HL-60 (cell line): ENCODE results near the gene LDLR.
A peak's percentile ranks its signal among the peaks of the same experiment; 100 is the strongest.
"Not testable (repeated sequence)": the region's sequence is repeated elsewhere in the genome, so short reads cannot be mapped to it uniquely, and the experiment has no call there.

Experiments
- DNase-seq, 2 experiments: peaks; one replicate each; pipeline ENCODE4 v3.0.0-alpha.2; 2010 to 2020; ENCODE audit warnings: low read depth in 1 of 2, low spot score in 1 of 2
- H3K27ac ChIP-seq: fragments of 250-450 bp; sonication (Bioruptor Pico); replicated peaks from 2 replicates; pipeline ENCODE4 v1.5.1; 2020; ENCODE audit warnings: mild to moderate bottlenecking, moderate library complexity
- H3K27me3 ChIP-seq: fragments of 250-450 bp; sonication (Bioruptor Pico); 2 replicates; pipeline ENCODE4 v1.5.1; 2021; ENCODE audit warnings: mild to moderate bottlenecking, moderate library complexity; ENCODE audit not compliant: insufficient read depth, poor library complexity, severe bottlenecking
- H3K4me3 ChIP-seq: replicated peaks from 2 replicates; pipeline ENCODE4 v1.5.1; 2011; ENCODE audit warnings: mild to moderate bottlenecking, control low read depth, low read length; ENCODE audit not compliant: insufficient read depth
- GABPA ChIP-seq: IDR thresholded peaks from 2 replicates; pipeline ENCODE4 v1.6.1; 2012; ENCODE audit warnings: low read depth
- POLR2AphosphoS5 ChIP-seq: IDR thresholded peaks from 2 replicates; pipeline ENCODE4 v1.6.1; 2012; ENCODE audit warnings: low read depth
- SPI1 ChIP-seq: IDR thresholded peaks from 2 replicates; pipeline ENCODE4 v1.6.1; 2012; ENCODE audit warnings: low read depth, mild to moderate bottlenecking, borderline replicate concordance
- TF ChIP-seq, protein P1 (sequence below): IDR thresholded peaks from one replicate; pipeline ENCODE4 v1.5.1; 2011; ENCODE audit warnings: low read length, control low read depth, inconsistent platforms; ENCODE audit not compliant: insufficient read depth
- TF ChIP-seq, protein P2 (sequence below): IDR thresholded peaks from 2 replicates; pipeline ENCODE4 v1.6.1; 2012; ENCODE audit warnings: low read depth; ENCODE audit not compliant: insufficient replicate concordance

Gene LDLR

DNA sequence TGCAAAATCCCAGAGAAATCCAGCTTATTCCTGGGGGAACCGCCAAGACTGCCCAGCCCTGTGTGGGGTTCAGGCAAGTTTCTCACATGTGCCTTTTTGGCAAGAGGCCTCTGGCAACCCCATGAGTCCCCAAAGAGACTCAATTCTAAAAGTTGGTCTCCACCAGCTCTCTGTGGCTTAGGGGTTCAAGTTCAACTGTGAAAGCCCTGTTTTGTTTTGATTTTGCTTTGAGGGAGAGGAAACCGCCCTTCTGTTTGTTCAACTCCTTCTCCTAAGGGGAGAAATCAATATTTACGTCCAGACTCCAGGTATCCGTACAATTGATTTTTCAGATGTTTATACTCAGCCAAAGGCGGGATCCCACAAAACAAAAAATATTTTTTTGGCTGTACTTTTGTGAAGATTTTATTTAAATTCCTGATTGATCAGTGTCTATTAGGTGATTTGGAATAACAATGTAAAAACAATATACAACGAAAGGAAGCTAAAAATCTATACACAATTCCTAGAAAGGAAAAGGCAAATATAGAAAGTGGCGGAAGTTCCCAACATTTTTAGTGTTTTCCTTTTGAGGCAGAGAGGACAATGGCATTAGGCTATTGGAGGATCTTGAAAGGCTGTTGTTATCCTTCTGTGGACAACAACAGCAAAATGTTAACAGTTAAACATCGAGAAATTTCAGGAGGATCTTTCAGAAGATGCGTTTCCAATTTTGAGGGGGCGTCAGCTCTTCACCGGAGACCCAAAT, 583 bp upstream of the LDLR start:
- no peak for TF ChIP-seq SPI1
- TF ChIP-seq, protein P1, sequence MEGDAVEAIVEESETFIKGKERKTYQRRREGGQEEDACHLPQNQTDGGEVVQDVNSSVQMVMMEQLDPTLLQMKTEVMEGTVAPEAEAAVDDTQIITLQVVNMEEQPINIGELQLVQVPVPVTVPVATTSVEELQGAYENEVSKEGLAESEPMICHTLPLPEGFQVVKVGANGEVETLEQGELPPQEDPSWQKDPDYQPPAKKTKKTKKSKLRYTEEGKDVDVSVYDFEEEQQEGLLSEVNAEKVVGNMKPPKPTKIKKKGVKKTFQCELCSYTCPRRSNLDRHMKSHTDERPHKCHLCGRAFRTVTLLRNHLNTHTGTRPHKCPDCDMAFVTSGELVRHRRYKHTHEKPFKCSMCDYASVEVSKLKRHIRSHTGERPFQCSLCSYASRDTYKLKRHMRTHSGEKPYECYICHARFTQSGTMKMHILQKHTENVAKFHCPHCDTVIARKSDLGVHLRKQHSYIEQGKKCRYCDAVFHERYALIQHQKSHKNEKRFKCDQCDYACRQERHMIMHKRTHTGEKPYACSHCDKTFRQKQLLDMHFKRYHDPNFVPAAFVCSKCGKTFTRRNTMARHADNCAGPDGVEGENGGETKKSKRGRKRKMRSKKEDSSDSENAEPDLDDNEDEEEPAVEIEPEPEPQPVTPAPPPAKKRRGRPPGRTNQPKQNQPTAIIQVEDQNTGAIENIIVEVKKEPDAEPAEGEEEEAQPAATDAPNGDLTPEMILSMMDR, result no peak
- no peak for TF ChIP-seq GABPA
- TF ChIP-seq, protein P2, sequence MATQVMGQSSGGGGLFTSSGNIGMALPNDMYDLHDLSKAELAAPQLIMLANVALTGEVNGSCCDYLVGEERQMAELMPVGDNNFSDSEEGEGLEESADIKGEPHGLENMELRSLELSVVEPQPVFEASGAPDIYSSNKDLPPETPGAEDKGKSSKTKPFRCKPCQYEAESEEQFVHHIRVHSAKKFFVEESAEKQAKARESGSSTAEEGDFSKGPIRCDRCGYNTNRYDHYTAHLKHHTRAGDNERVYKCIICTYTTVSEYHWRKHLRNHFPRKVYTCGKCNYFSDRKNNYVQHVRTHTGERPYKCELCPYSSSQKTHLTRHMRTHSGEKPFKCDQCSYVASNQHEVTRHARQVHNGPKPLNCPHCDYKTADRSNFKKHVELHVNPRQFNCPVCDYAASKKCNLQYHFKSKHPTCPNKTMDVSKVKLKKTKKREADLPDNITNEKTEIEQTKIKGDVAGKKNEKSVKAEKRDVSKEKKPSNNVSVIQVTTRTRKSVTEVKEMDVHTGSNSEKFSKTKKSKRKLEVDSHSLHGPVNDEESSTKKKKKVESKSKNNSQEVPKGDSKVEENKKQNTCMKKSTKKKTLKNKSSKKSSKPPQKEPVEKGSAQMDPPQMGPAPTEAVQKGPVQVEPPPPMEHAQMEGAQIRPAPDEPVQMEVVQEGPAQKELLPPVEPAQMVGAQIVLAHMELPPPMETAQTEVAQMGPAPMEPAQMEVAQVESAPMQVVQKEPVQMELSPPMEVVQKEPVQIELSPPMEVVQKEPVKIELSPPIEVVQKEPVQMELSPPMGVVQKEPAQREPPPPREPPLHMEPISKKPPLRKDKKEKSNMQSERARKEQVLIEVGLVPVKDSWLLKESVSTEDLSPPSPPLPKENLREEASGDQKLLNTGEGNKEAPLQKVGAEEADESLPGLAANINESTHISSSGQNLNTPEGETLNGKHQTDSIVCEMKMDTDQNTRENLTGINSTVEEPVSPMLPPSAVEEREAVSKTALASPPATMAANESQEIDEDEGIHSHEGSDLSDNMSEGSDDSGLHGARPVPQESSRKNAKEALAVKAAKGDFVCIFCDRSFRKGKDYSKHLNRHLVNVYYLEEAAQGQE, result no peak
- TF ChIP-seq POLR2AphosphoS5, result no peak
- H3K27me3 ChIP-seq, result no peaks in the 10 kb centered on the region
- no peak for DNase-seq
- H3K4me3 ChIP-seq, result no peak overlapping the region
- peak overlapping the region; percentile 90 for H3K27ac ChIP-seq

DNA sequence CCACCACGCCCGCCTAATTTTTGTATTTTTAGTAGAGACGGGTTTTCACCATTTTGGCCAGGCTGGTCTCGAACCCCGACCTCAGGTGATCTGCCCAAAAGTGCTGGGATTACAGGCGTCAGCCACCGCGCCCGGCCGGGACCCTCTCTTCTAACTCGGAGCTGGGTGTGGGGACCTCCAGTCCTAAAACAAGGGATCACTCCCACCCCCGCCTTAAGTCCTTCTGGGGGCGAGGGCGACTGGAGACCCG, 676 bp downstream of the LDLR start:
- H3K27me3 ChIP-seq, result not testable (repeated sequence)
- Histone ChIP-seq H3K27ac (peak overlapping the region; percentile 90), H3K4me3 (peak overlapping the region; percentile 69)

DNA sequence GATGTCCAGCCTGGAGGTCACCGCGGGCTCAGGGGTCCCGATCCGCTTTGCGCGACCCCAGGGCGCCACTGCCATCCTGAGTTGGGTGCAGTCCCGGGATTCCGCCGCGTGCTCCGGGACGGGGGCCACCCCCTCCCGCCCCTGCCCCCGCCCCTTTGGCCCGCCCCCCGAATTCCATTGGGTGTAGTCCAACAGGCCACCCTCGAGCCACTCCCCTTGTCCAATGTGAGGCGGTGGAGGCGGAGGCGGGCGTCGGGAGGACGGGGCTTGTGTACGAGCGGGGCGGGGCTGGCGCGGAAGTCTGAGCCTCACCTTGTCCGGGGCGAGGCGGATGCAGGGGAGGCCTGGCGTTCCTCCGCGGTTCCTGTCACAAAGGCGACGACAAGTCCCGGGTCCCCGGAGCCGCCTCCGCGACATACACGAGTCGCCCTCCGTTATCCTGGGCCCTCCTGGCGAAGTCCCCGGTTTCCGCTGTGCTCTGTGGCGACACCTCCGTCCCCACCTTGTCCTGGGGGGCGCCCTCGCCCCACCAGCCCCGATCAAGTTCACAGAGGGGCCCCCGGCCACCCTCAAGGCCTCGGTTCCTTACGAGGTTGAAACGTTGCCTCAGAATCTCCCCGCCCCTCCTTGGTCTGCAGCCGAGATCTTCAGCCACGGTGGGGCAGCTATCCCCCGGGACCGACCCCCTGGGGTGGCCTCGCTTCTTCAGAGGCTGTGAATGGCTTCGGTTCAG, 1.2 kb downstream of the LDLR start:
- Histone ChIP-seq H3K27me3 (no peaks in the 10 kb centered on the region), H3K4me3 (peak overlapping the region; percentile 72), H3K27ac (peak overlapping the region; percentile 90)
- TF ChIP-seq GABPA (no peak), SPI1 (peak; percentile 23; the same call in 1 of the 2 replicates), POLR2AphosphoS5 (peak; percentile 47; the same call in 1 of the 2 replicates)
- DNase-seq, result peak; percentile 94 to 99

More for the DNA sequence above, 676 bp downstream of the LDLR start:
- DNase-seq, result peak in 1 of 2 experiments; percentile 33

DNA sequence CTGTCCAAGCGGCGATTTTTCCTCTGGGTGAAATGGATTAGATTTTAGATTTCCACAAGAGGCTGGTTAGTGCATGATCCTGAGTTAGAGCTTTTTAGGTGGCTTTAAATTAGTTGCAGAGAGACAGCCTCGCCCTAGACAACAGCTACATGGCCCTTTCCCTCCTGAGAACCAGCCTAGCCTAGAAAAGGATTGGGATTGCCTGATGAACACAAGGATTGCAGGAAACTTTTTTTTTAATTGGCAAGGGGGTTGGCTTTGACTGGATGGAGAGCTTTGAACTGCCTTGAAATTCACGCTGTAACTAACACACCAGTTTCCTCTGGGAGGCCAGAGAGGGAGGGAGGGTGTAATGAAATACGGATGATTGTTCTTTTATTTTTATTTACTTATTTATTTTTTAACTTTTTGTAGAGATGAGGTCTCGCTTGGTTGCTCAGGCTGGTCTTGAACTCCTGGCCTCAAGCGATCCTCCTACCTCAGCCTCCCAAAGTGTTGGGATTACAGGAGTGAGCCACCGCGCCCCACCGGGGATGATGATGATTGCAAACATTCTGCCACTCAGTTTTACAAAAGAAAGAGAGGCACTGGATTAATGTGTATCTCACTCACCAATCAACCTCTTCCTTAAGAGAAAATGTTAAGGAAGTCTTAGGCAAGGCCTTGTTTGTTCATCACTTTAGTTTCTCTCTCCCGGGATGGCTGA, 1.9 kb downstream of the LDLR start:
- peak overlapping the region; percentile 90 for H3K27ac ChIP-seq
- peak overlapping the region; percentile 72 for H3K4me3 ChIP-seq
- DNase-seq, result no peak
- TF ChIP-seq, protein P1, result no peak
- no peaks in the 10 kb centered on the region for H3K27me3 ChIP-seq

GRCh38 chr19:11091703-11092153, 2.5 kb downstream of the LDLR start:
- Histone ChIP-seq H3K27ac (peak overlapping the region; percentile 90), H3K4me3 (peak overlapping the region; percentile 72; the same call in 1 of the 2 replicates), H3K27me3 (no peaks in the 10 kb centered on the region)
- DNase-seq, result peak; percentile 68 to 78
- TF ChIP-seq POLR2AphosphoS5 (peak; percentile 27; the same call in 1 of the 2 replicates), SPI1 (no peak)

GRCh38 chr19:11092181-11092538, 2.9 kb downstream of the LDLR start:
- Histone ChIP-seq H3K4me3 (no peak overlapping the region), H3K27me3 (no peaks in the 10 kb centered on the region), H3K27ac (peak overlapping the region; percentile 90)
- TF ChIP-seq, protein P1, result no peak
- TF ChIP-seq, protein P2, result no peak
- no peak for TF ChIP-seq POLR2AphosphoS5
- no peak for TF ChIP-seq SPI1
- TF ChIP-seq GABPA, result no peak
- DNase-seq, result peak in 1 of 2 experiments; percentile 25
